ENCODE measurements around the gene TINAGL1. TPM values are rescaled to one million over a fixed set of nuclear protein-coding genes. Genes with fewer than 3 reads are reported as not detected.

The TINAGL1 gene
- total and polyA plus RNA-seq, 10 of the 15 experiments (the other 5 are each of a cell fraction or from before 2014, with no cell fraction given), result 0.20 to 0.49 (median 0.23) TPM; not detected in 7

DNA sequence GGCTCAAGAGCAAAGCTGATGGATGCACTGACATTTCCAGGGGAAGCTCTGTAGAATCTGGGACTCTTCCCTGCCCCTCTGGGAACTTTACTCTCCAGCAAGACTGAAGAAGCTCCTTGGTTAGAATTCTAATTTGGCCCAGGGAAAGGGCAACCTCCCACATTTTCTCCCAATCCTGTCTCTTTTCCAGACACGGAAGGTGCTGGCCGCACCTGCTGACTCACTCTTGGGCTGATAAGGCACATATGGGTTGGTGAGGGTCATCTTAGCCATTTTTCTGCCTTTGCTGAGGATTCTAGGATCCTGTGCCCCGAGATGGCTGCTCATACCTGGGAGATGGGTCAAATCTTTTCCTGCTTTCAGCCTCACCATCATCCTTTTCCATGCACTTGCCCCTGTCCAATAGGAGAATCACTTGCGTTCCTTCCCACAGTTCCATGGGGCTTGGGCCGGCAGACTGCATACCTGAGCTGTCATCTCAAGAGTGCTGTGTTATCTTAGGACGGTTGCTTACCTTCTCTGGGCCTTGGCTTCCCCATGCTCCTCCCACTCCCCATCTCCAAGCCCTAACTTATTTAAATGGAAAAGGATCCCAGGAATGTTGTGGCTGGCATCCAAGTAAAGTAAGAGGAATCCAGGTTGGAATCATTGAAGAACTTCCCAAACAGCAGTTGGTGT is 1.3 kb downstream of the TINAGL1 start (continued):
- TF ChIP-seq, protein P1, sequence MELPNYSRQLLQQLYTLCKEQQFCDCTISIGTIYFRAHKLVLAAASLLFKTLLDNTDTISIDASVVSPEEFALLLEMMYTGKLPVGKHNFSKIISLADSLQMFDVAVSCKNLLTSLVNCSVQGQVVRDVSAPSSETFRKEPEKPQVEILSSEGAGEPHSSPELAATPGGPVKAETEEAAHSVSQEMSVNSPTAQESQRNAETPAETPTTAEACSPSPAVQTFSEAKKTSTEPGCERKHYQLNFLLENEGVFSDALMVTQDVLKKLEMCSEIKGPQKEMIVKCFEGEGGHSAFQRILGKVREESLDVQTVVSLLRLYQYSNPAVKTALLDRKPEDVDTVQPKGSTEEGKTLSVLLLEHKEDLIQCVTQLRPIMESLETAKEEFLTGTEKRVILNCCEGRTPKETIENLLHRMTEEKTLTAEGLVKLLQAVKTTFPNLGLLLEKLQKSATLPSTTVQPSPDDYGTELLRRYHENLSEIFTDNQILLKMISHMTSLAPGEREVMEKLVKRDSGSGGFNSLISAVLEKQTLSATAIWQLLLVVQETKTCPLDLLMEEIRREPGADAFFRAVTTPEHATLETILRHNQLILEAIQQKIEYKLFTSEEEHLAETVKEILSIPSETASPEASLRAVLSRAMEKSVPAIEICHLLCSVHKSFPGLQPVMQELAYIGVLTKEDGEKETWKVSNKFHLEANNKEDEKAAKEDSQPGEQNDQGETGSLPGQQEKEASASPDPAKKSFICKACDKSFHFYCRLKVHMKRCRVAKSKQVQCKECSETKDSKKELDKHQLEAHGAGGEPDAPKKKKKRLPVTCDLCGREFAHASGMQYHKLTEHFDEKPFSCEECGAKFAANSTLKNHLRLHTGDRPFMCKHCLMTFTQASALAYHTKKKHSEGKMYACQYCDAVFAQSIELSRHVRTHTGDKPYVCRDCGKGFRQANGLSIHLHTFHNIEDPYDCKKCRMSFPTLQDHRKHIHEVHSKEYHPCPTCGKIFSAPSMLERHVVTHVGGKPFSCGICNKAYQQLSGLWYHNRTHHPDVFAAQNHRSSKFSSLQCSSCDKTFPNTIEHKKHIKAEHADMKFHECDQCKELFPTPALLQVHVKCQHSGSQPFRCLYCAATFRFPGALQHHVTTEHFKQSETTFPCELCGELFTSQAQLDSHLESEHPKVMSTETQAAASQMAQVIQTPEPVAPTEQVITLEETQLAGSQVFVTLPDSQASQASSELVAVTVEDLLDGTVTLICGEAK (IDR thresholded peaks at IDR 0.05; ENCODE audit: borderline replicate concordance), result no peak

DNA sequence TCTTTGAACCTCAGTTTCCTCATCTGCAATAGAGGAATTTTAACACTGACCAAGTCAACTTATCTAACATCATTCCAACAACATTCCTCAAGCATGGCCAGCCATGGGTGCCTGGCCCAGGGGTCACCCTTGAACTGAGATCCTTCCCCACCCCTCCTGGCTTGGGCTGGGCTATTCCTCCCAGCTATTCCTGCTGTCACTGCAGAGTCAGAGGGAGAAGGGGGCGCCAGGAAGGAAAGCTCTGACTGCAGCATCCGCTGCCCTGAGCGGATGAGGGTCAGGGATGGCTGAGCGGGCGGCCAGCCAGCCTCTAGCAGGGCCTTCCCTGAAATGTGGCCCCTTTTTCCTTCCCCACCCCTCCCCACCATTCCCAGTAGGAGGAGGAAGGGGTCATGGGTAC is 3.1 kb downstream of the TINAGL1 start:
- Histone ChIP-seq H3K9ac (ENCODE audit: control insufficient read depth, insufficient read depth, low read length) (no peak overlapping the region), H3K4me2 (ENCODE audit: control insufficient read depth, insufficient read depth) (no peak overlapping the region), H3K9me3 (replicated peaks; ENCODE audit: control insufficient read depth, insufficient read depth, low read length) (no peaks in the 10 kb centered on the region), H3K4me1 (ENCODE audit: control insufficient read depth, insufficient read depth, low read length) (no peaks in the 10 kb centered on the region), H4K20me1 (ENCODE audit: control insufficient read depth, insufficient read depth) (no peaks in the 10 kb centered on the region), H3K36me3 (ENCODE audit: control insufficient read depth in 2 of 2, insufficient read depth in 2 of 2, low read length in 1 of 2) (no peaks in the 10 kb centered on the region), H2AFZ (ENCODE audit: control insufficient read depth, low read depth, low read length) (no peak overlapping the region), H3K4me3 (no peak overlapping the region), H3K27ac (ENCODE audit: control insufficient read depth, insufficient read depth) (no peak overlapping the region), H3K27me3 (replicated peaks in 1 of 2; ENCODE audit: control insufficient read depth in 2 of 2, insufficient read depth in 2 of 2, low read length in 1 of 2) (peaks cover 0 to 3% of the 10 kb centered on the region in 2 experiments; a peak in 2 of 4 replicates), H3K79me2 (ENCODE audit: control insufficient read depth, insufficient read depth, low read length) (no peaks in the 10 kb centered on the region)
- in situ Hi-C loops (cut with MboI) (no loop called here), intact Hi-C loops (cut with micrococcal nuclease; ENCODE audit: unreplicated experiment) (no loop called here)
- BruUV-seq (replicated peaks), result no TSS peak
- POLR2A ChIA-PET, result no interaction called here
- ATAC-seq (no peak), FAIRE-seq (no peak), DNase-seq (ENCODE audit: low read depth, low spot score) (no peak)
- WGBS (ENCODE audit: insufficient coverage, insufficient replicate concordance, low lambda C conversion rate, missing lambda C conversion rate), result 0% methylated on average over 5 of the region's 5 CpGs
- CTCF ChIA-PET, result interaction anchor here (2.3 kb wide), 1 partner anchor 11 kb away, joined by 7 read pairs; no protein-coding TSS in a partner anchor
- SMC1A ChIA-PET (ENCODE audit: uncharacterized antibody, unreplicated experiment), result interaction anchor here (0.9 kb wide), 1 partner anchor 8 kb away, joined by 3 read pairs; no protein-coding TSS in a partner anchor
- RAD21 ChIA-PET (ENCODE audit: unreplicated experiment), result no interaction called here
- TF ChIP-seq PAX5 (IDR thresholded peaks at IDR 0.05; ENCODE audit: borderline replicate concordance, low read depth, low read length), result no peak
- TF ChIP-seq RFX5 (IDR thresholded peaks at IDR 0.05; ENCODE audit: low read depth, low read length), result no peak
- no peak for TF ChIP-seq YY1 (IDR thresholded peaks at IDR 0.05; ENCODE audit: low read depth, low read length)
- TF ChIP-seq, protein P2, sequence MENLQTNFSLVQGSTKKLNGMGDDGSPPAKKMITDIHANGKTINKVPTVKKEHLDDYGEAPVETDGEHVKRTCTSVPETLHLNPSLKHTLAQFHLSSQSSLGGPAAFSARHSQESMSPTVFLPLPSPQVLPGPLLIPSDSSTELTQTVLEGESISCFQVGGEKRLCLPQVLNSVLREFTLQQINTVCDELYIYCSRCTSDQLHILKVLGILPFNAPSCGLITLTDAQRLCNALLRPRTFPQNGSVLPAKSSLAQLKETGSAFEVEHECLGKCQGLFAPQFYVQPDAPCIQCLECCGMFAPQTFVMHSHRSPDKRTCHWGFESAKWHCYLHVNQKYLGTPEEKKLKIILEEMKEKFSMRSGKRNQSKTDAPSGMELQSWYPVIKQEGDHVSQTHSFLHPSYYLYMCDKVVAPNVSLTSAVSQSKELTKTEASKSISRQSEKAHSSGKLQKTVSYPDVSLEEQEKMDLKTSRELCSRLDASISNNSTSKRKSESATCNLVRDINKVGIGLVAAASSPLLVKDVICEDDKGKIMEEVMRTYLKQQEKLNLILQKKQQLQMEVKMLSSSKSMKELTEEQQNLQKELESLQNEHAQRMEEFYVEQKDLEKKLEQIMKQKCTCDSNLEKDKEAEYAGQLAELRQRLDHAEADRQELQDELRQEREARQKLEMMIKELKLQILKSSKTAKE (IDR thresholded peaks at IDR 0.05; ENCODE audit: low read depth, poor library complexity, severe bottlenecking), result no peak
- TF ChIP-seq POU2F2 (IDR thresholded peaks at IDR 0.05; ENCODE audit: borderline replicate concordance, low read depth, low read length), result no peak
- TF ChIP-seq JUNB (IDR thresholded peaks at IDR 0.05), result no peak
- no peak for TF ChIP-seq MEF2B (IDR thresholded peaks at IDR 0.05; ENCODE audit: partially characterized antibody, poor library complexity, severe bottlenecking)
- no peak for TF ChIP-seq GABPA (IDR thresholded peaks at IDR 0.05; ENCODE audit: low read depth)
- TF ChIP-seq MYB (IDR thresholded peaks at IDR 0.05; ENCODE audit: borderline replicate concordance, low read depth, low read length), result no peak
- no peak for TF ChIP-seq ZNF217 (IDR thresholded peaks at IDR 0.05)
- TF ChIP-seq, protein P3, sequence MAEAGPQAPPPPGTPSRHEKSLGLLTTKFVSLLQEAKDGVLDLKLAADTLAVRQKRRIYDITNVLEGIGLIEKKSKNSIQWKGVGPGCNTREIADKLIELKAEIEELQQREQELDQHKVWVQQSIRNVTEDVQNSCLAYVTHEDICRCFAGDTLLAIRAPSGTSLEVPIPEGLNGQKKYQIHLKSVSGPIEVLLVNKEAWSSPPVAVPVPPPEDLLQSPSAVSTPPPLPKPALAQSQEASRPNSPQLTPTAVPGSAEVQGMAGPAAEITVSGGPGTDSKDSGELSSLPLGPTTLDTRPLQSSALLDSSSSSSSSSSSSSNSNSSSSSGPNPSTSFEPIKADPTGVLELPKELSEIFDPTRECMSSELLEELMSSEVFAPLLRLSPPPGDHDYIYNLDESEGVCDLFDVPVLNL (IDR thresholded peaks at IDR 0.05; ENCODE audit: low read depth, low read length), result no peak
- TF ChIP-seq CEBPB (IDR thresholded peaks at IDR 0.05; ENCODE audit: borderline replicate concordance in 1 of 2, low read depth in 2 of 2, low read length in 2 of 2), result no peak
- TF ChIP-seq LARP7 (IDR thresholded peaks at IDR 0.05), result no peak
- TF ChIP-seq SRF (IDR thresholded peaks at IDR 0.05; ENCODE audit: low read depth in 2 of 2, low read length in 2 of 2), result no peak

Measured in GM12878 (cell line).